ENCODE results near the gene HDAC2.
"Not testable (repeated sequence)": the region's sequence is repeated elsewhere in the genome, so short reads cannot be mapped to it uniquely, and the experiment has no call there.

HDAC2 gene

DNA sequence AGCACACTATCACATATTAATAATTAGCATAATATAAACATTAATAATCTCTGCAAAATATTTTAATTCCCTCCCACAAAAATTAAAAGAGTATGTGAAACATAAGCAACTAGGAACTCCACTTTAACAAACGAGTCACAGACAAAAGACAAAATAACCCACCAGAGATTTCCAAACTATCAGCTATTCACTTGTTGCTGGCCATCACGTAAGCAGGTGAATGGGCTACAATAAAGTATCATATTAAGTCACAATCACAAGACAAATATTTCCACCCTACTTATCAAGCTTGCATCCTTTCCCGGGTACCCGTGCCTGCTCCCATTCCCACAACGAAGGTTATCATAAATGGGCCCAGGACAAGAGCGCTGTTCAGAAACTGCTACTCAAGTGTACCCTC is 2.5 kb downstream of the HDAC2 start:
- H3K4me1 ChIP-seq (ENCODE audit: control insufficient read depth, insufficient read depth, low read length), result peaks cover 12% of the 10 kb centered on the region
- H3K27me3 ChIP-seq (ENCODE audit: control insufficient read depth, insufficient read depth, low read length), result no peaks in the 10 kb centered on the region
- no peak overlapping the region for H3K27ac ChIP-seq (ENCODE audit: low read depth, low read length)
- no peak overlapping the region for H3K9ac ChIP-seq (ENCODE audit: low read length)
- H3K36me3 ChIP-seq (ENCODE audit: control insufficient read depth, insufficient read depth, low read length), result no peaks in the 10 kb centered on the region
- H3K4me3 ChIP-seq (ENCODE audit: low read length), result peak overlapping the region; percentile 17

DNA sequence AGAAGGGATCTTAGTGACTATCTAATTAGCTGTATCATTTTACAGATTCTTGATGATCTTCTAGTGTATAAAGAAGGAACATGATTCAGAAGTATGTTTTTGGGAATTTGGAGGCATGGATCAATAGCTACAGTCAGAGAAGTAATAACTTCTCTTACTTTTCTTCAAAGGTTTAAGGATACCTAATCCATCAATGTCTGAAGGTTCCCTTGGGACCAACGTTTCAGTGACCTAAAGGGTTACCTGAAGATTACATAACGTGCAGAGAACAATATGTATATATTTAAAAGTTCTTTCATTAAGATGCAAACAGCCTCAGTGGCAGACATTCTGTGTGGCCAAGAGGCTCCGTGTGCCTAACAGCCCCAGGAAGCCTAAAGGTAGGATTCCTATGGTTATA is 3.2 kb downstream of the HDAC2 start:
- Histone ChIP-seq H3K4me3 (ENCODE audit: low read length) (no peak overlapping the region), H3K9ac (ENCODE audit: low read length) (no peak overlapping the region), H3K27me3 (ENCODE audit: control insufficient read depth, insufficient read depth, low read length) (no peaks in the 10 kb centered on the region), H3K36me3 (ENCODE audit: control insufficient read depth, insufficient read depth, low read length) (no peaks in the 10 kb centered on the region), H3K4me1 (ENCODE audit: control insufficient read depth, insufficient read depth, low read length) (peaks cover 12% of the 10 kb centered on the region), H3K27ac (ENCODE audit: low read depth, low read length) (no peak overlapping the region)

DNA sequence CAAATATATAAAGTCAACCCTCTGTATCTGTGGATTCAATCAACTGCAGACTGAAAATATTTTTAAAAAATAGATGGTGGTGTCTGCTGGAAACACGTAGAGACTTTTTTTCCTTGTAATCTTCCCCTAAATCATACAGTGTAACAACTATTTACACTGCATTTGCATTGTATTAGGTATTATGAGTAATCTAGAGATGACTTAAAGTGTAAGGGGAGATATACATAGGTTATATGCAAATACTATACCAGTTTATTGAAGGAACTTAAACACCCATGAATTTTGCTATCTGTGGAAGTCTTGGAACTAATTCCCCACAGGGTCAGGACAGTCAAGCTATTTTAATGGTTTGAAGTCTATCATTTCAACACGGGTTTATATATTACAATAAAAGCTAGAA is 10.2 kb downstream of the HDAC2 start:
- Histone ChIP-seq H3K4me3 (ENCODE audit: low read length) (no peak overlapping the region), H3K4me1 (ENCODE audit: control insufficient read depth, insufficient read depth, low read length) (no peaks in the 10 kb centered on the region), H3K27me3 (ENCODE audit: control insufficient read depth, insufficient read depth, low read length) (no peaks in the 10 kb centered on the region), H3K9ac (ENCODE audit: low read length) (no peak overlapping the region), H3K36me3 (ENCODE audit: control insufficient read depth, insufficient read depth, low read length) (peaks cover 2% of the 10 kb centered on the region), H3K27ac (ENCODE audit: low read depth, low read length) (no peak overlapping the region)

DNA sequence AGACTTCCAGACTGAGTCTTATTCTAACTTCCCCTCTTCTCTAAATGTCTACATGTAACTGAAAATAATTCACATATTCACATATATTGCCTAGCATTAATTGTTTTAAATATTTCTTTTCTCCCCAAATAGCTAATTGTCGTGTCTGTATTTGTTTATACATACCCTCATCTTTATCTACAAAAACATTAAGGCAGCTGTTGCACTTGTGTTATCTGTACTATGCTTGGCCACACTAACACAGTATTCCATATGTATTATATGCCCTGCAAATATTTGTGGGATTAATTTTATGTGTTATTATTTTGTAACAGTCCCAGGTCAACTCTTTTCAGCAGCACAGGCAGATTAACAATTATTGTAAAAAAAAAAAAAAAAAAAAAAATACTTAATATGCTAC is 11.7 kb downstream of the HDAC2 start:
- Histone ChIP-seq H3K36me3 (ENCODE audit: control insufficient read depth, insufficient read depth, low read length) (peaks cover 2% of the 10 kb centered on the region), H3K4me3 (ENCODE audit: low read length) (no peak overlapping the region)

DNA sequence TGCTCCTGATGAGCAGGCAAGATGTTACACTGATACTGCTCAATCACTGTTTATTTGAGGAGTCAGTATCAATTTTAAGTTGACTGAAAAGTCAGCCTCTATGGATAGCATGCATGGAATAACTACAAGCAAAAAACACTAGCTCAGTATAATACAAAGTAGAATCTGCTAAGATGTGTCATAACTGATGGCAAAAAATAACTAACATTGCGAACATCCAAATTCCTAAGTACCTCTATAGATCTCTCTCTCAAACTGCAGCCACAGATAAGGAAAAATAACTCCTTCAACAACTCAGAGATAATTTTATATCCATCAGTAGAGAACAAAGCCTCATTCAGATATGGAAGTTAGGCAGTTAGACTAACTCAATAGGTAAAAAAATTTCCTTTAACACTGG is 16.3 kb downstream of the HDAC2 start:
- Histone ChIP-seq H3K4me3 (ENCODE audit: low read length) (no peak overlapping the region), H3K27ac (ENCODE audit: low read depth, low read length) (no peak overlapping the region), H3K9ac (ENCODE audit: low read length) (no peak overlapping the region), H3K4me1 (ENCODE audit: control insufficient read depth, insufficient read depth, low read length) (no peaks in the 10 kb centered on the region), H3K36me3 (ENCODE audit: control insufficient read depth, insufficient read depth, low read length) (peaks cover 3% of the 10 kb centered on the region), H3K27me3 (ENCODE audit: control insufficient read depth, insufficient read depth, low read length) (no peaks in the 10 kb centered on the region)

More for the DNA sequence above, 11.7 kb downstream of the HDAC2 start:
- Histone ChIP-seq H3K27me3 (ENCODE audit: control insufficient read depth, insufficient read depth, low read length) (no peaks in the 10 kb centered on the region), H3K9ac (ENCODE audit: low read length) (no peak overlapping the region), H3K4me1 (ENCODE audit: control insufficient read depth, insufficient read depth, low read length) (no peaks in the 10 kb centered on the region), H3K27ac (ENCODE audit: low read depth, low read length) (no peak overlapping the region)

DNA sequence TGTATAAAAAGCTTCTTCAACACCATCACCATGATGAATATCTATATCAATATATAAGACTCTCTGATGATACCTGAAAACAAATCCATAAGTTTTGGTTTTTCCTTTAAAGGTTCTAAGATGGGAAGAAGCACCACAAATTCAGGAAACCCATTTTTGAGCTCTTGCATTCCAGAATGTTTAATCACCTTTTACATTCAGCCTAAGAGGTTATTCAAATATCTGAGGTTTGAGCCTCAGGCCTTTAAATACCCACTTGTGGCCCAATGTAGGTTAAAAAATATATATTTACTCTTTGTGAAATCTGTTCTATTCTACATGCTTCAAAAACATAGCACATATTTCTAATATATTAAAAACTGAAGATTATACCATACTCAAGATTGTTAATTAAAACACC is 17.6 kb downstream of the HDAC2 start:
- Histone ChIP-seq H3K27me3 (ENCODE audit: control insufficient read depth, insufficient read depth, low read length) (no peaks in the 10 kb centered on the region), H3K4me3 (ENCODE audit: low read length) (no peak overlapping the region), H3K4me1 (ENCODE audit: control insufficient read depth, insufficient read depth, low read length) (no peaks in the 10 kb centered on the region), H3K9ac (ENCODE audit: low read length) (no peak overlapping the region), H3K27ac (ENCODE audit: low read depth, low read length) (no peak overlapping the region), H3K36me3 (ENCODE audit: control insufficient read depth, insufficient read depth, low read length) (peaks cover 6% of the 10 kb centered on the region)

DNA sequence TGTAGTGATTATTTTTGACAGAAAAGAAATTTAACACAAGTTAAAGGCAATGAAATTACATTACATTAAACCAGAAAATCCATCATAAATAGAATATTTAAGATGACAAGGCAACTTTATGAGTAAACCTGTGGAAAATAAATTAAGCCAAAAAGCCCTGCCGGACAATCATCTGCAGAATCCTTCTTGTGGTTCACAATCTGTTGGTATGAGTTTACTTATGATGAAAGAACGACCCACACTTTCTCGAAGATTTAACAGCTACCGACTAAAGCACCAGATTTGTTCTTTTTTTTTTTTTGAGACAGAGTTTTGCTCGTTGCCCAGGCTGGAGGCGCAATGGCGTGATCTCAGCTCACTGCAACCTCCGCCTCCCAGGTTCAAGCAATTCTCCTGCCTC is 21.4 kb downstream of the HDAC2 start:
- no peak overlapping the region for H3K4me3 ChIP-seq (ENCODE audit: low read length)
- no peaks in the 10 kb centered on the region for H3K27me3 ChIP-seq (ENCODE audit: control insufficient read depth, insufficient read depth, low read length)
- no peaks in the 10 kb centered on the region for H3K4me1 ChIP-seq (ENCODE audit: control insufficient read depth, insufficient read depth, low read length)
- no peak overlapping the region for H3K27ac ChIP-seq (ENCODE audit: low read depth, low read length)
- no peak overlapping the region for H3K9ac ChIP-seq (ENCODE audit: low read length)
- peaks cover 6% of the 10 kb centered on the region for H3K36me3 ChIP-seq (ENCODE audit: control insufficient read depth, insufficient read depth, low read length)

DNA sequence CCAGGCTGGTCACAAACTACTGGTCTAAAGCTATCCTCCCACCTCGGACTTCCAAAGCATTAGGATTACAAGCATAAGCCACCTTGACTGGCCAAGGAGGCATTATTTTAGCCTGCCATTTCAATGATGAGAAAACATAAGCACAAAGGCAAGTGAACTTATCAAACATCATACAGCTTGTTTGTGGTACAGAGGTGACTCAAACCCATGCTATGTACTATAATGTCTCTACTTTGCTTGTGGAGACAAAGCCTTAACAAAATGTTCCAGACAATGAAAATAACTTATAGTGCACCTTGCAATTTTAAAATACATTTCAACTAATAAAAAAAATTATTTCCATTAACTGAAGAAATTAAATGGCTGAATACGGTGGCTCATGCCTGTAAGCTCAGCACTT is 26.2 kb downstream of the HDAC2 start:
- peaks cover 5% of the 10 kb centered on the region for H3K36me3 ChIP-seq (ENCODE audit: control insufficient read depth, insufficient read depth, low read length)
- no peaks in the 10 kb centered on the region for H3K27me3 ChIP-seq (ENCODE audit: control insufficient read depth, insufficient read depth, low read length)
- no peak overlapping the region for H3K27ac ChIP-seq (ENCODE audit: low read depth, low read length)
- H3K4me3 ChIP-seq (ENCODE audit: low read length), result no peak overlapping the region
- no peaks in the 10 kb centered on the region for H3K4me1 ChIP-seq (ENCODE audit: control insufficient read depth, insufficient read depth, low read length)
- H3K9ac ChIP-seq (ENCODE audit: low read length), result no peak overlapping the region

DNA sequence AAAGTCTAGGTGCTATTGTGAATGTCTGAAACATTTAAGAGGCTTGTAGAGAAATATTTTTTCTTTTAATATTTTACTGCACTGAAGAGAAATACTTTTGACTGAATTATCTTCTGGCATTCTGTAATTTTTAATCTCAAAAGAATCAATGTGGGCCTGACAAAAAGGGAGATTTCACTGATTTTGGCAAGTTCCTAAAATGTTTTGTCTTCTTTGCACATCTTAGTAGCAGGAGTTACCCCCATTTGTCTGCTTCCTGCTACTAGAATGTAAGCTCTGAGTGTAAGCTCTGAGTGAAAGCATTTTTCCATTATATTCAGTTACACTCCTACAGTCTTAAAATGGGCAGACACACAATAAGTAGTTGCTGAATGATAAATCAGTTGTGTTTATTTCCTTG is 31.1 kb downstream of the HDAC2 start:
- Histone ChIP-seq H3K36me3 (ENCODE audit: control insufficient read depth, insufficient read depth, low read length) (peaks cover 6% of the 10 kb centered on the region), H3K4me1 (ENCODE audit: control insufficient read depth, insufficient read depth, low read length) (no peaks in the 10 kb centered on the region), H3K4me3 (ENCODE audit: low read length) (no peak overlapping the region), H3K9ac (ENCODE audit: low read length) (no peak overlapping the region), H3K27ac (ENCODE audit: low read depth, low read length) (no peak overlapping the region), H3K27me3 (ENCODE audit: control insufficient read depth, insufficient read depth, low read length) (no peaks in the 10 kb centered on the region)

DNA sequence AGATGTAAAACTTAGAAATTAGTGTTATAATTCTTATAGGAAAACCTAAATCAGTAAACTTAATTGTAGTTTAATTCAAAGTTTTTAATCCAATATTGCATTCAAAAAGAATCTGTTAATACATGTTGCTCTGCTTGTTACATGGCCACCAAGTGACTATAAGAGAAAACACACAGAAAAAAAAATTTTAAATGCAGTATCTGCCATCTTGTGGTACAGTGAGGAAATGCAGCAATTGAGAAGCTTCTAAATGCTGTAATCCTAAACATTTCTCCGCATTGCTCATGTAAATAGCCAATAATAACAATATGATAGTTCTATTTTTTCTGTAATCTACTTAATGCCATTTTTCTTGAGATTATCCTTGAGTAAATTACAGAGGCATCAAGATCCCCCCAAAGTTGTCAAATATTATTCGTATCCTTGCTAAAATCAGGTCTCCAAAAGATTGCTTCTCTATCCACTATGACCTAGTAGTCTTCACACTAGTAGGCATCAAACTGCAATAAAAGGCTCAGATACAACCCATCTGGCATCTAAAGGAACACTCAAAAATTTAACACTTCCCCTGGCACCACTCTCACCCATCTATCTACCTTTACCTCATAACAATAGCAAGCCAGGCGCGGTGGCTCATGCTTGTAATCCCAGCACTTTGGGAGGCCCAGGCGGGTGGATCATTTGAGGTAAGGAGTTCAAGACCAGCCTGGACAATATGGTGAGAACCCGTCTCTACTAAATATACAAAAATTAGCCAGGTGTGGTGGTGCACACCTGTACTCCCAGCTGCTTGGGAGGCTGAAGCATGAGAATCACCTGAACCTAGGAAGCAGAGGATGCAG is 34.6 kb downstream of the HDAC2 start:
- H3K4me3 ChIP-seq (ENCODE audit: low read length), result no peak overlapping the region
- H3K9ac ChIP-seq (ENCODE audit: low read length), result no peak overlapping the region
- peaks cover 3% of the 10 kb centered on the region for H3K36me3 ChIP-seq (ENCODE audit: control insufficient read depth, insufficient read depth, low read length)
- no peaks in the 10 kb centered on the region for H3K27me3 ChIP-seq (ENCODE audit: control insufficient read depth, insufficient read depth, low read length)
- H3K27ac ChIP-seq (ENCODE audit: low read depth, low read length), result no peak overlapping the region
- H3K4me1 ChIP-seq (ENCODE audit: control insufficient read depth, insufficient read depth, low read length), result no peaks in the 10 kb centered on the region

DNA sequence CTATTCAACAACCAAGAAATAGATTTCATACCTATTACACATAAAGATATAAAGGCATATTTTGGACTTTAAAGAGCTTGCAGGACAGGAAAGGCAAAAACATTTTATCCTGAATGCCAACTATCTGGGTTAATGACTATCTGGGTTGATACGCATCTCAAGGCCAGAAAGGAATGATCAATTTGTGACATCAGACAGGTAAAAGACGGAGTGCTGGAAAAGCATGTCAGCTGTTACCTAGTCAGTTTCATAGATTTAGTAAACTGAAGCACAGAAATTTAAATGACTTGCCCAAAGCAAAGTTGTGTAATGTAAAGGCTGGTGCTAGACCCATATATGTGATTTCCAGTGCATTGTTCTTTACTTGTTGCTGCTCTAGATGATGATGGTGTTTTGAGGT is 36.8 kb downstream of the HDAC2 start:
- H3K9ac ChIP-seq (ENCODE audit: low read length), result no peak overlapping the region
- H3K4me1 ChIP-seq (ENCODE audit: control insufficient read depth, insufficient read depth, low read length), result no peaks in the 10 kb centered on the region
- H3K27ac ChIP-seq (ENCODE audit: low read depth, low read length), result no peak overlapping the region
- H3K4me3 ChIP-seq (ENCODE audit: low read length), result no peak overlapping the region
- H3K27me3 ChIP-seq (ENCODE audit: control insufficient read depth, insufficient read depth, low read length), result no peaks in the 10 kb centered on the region
- peaks cover 3% of the 10 kb centered on the region for H3K36me3 ChIP-seq (ENCODE audit: control insufficient read depth, insufficient read depth, low read length)

DNA sequence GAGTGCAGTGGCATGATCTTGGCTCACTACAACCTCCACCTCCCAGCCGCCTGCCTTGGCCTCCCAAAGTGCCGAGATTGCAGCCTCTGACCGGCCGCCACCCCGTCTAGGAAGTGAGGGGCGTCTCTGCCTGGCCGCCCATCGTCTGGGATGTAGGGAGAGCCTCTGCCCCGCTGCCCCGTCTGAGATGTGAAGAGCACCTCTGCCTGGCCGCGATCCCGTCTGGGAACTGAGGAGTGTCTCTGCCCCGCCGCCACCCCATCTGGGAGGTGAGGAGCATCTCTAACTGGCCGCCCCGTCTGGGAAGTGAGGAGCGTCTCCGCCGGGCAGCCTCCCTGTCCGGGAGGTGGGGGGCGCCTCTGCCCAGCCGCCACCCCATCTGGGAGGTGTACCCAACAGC is 39.0 kb downstream of the HDAC2 start:
- not testable (repeated sequence) for H3K9ac ChIP-seq (ENCODE audit: low read length); H3K4me1 ChIP-seq (ENCODE audit: control insufficient read depth, insufficient read depth, low read length); H3K4me3 ChIP-seq (ENCODE audit: low read length); H3K27me3 ChIP-seq (ENCODE audit: control insufficient read depth, insufficient read depth, low read length); H3K27ac ChIP-seq (ENCODE audit: low read depth, low read length); H3K36me3 ChIP-seq (ENCODE audit: control insufficient read depth, insufficient read depth, low read length)

DNA sequence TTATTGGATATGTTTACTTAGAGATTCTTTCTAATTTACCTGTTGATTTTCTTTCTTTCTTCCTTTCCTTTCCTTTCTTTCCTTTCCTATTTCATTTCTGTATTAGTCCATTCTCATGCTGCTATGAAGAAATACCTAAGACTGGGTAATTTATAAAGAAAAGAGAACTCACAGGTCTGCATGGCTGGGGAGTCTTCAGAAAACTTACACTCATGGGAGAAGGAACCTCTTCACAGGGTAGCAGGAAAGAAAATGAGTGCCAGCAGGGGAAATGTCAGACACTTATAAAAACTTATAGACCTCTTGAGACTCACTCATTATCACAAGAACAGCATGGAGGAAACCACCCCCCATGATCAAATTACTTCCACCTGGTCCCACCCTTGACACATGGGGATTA is 40.8 kb downstream of the HDAC2 start:
- Histone ChIP-seq H3K27ac (ENCODE audit: low read depth, low read length) (no peak overlapping the region), H3K4me1 (ENCODE audit: control insufficient read depth, insufficient read depth, low read length) (no peaks in the 10 kb centered on the region), H3K27me3 (ENCODE audit: control insufficient read depth, insufficient read depth, low read length) (no peaks in the 10 kb centered on the region), H3K9ac (ENCODE audit: low read length) (no peak overlapping the region), H3K36me3 (ENCODE audit: control insufficient read depth, insufficient read depth, low read length) (no peaks in the 10 kb centered on the region), H3K4me3 (ENCODE audit: low read length) (no peak overlapping the region)
